DOHH2 (cell line): ENCODE results near the gene WDR89.

Source experiments
- EZH2phosphoT487 ChIP-seq: fragments of 200-600 bp; sonication (generic); IDR thresholded peaks from 2 replicates; pipeline ENCODE4 v1.6.1; 2017; ENCODE audit warnings: borderline replicate concordance, mild to moderate bottlenecking, antibody characterized with exemption, low read length, moderate library complexity, mixed read lengths
- TF ChIP-seq, protein P1 (sequence below): fragments of 200-600 bp; sonication (generic); IDR thresholded peaks from one replicate; pipeline ENCODE4 v1.5.1; 2014; ENCODE audit warnings: antibody characterized with exemption, mild to moderate bottlenecking, low read depth, low read length; ENCODE audit not compliant: poor library complexity, severe bottlenecking

DNA sequence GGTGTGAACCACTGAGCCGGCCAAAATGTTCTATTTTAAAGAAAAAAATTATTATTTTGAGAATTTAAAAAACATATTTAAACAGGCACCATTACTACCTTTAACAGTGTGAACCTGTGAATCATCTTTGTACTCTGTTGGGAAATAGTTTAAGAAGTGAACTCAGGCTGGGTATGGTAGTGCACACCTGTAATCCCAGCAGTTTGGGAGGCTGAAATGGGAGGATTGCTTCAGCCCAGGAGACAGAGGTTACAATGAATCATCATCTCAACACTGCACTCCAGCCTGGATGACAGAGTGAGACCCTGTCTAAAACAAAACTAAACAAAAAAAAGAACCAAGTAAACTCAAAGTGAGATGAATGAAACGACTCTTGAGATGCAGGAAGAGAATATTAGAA lies 3.1 kb upstream of the WDR89 start:
- TF ChIP-seq, protein P1, sequence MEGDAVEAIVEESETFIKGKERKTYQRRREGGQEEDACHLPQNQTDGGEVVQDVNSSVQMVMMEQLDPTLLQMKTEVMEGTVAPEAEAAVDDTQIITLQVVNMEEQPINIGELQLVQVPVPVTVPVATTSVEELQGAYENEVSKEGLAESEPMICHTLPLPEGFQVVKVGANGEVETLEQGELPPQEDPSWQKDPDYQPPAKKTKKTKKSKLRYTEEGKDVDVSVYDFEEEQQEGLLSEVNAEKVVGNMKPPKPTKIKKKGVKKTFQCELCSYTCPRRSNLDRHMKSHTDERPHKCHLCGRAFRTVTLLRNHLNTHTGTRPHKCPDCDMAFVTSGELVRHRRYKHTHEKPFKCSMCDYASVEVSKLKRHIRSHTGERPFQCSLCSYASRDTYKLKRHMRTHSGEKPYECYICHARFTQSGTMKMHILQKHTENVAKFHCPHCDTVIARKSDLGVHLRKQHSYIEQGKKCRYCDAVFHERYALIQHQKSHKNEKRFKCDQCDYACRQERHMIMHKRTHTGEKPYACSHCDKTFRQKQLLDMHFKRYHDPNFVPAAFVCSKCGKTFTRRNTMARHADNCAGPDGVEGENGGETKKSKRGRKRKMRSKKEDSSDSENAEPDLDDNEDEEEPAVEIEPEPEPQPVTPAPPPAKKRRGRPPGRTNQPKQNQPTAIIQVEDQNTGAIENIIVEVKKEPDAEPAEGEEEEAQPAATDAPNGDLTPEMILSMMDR = no peak
- no peak for TF ChIP-seq EZH2phosphoT487
